Neural cell (in vitro differentiated cells): ENCODE measurements around the gene POLR1A. TPM values are rescaled to one million over a fixed set of nuclear protein-coding genes. Genes with fewer than 3 reads are reported as not detected.

Experiments used
- H2AFZ ChIP-seq: fragments of 200-600, 300-800 bp; sonication (generic), shearing (Covaris generic); 2 replicates; pipeline ENCODE4 v1.6.0; 2014; ENCODE audit warnings: low read depth, mild to moderate bottlenecking, antibody characterized with exemption, low read length, moderate library complexity
- H3F3A ChIP-seq: fragments of 200-600 bp; shearing (Covaris generic); 2 replicates; pipeline ENCODE4 v1.6.1; 2016; ENCODE audit warnings: mild to moderate bottlenecking, moderate library complexity, mixed read lengths, antibody characterized with exemption, low read length; ENCODE audit not compliant: insufficient read depth, poor library complexity, severe bottlenecking
- H3K27ac ChIP-seq: fragments of 200-600, 300-800 bp; sonication (generic), shearing (Covaris generic); 2 replicates; pipeline ENCODE4 v1.5.1; 2014; ENCODE audit warnings: mild to moderate bottlenecking, low read length, moderate library complexity
- H3K27me3 ChIP-seq: fragments of 300-800, 200-600 bp; sonication (generic), shearing (Covaris generic); 2 replicates; pipeline ENCODE4 v1.6.0; 2014; ENCODE audit warnings: mild to moderate bottlenecking, low read depth, low read length, moderate library complexity; ENCODE audit not compliant: insufficient read depth
- H3K36me3 ChIP-seq: fragments of 300-800, 200-600 bp; sonication (generic), shearing (Covaris generic); 2 replicates; pipeline ENCODE4 v1.5.1; 2014; ENCODE audit warnings: mild to moderate bottlenecking, antibody characterized with exemption, low read length, moderate library complexity; ENCODE audit not compliant: insufficient read depth
- H3K4me2 ChIP-seq: fragments of 300-800, 200-600 bp; sonication (generic), shearing (Covaris generic); 2 replicates; pipeline ENCODE4 v1.6.0; 2014; ENCODE audit warnings: mild to moderate bottlenecking, low read length
- H3K4me3 ChIP-seq: fragments of 300-800, 200-600 bp; sonication (generic), shearing (Covaris generic); 2 replicates; pipeline ENCODE4 v1.5.1; 2014; ENCODE audit warnings: mild to moderate bottlenecking, low read length, moderate library complexity
- H3K79me2 ChIP-seq: fragments of 200-600 bp; shearing (Covaris generic); replicated peaks from 2 replicates; pipeline ENCODE4 v1.6.0; 2014; ENCODE audit warnings: mild to moderate bottlenecking, low read length, moderate library complexity; ENCODE audit not compliant: insufficient read depth
- H3K9ac ChIP-seq: fragments of 300-800, 200-600 bp; sonication (generic), shearing (Covaris generic); 2 replicates; pipeline ENCODE4 v1.6.1; 2016; ENCODE audit warnings: mild to moderate bottlenecking, low read length, mixed read lengths
- H3K9me2 ChIP-seq: fragments of 200-600 bp; shearing (Covaris generic); 2 replicates; pipeline ENCODE4 v1.6.1; 2016; ENCODE audit warnings: mild to moderate bottlenecking, low read length, mixed read lengths; ENCODE audit not compliant: insufficient read depth
- H3K9me3 ChIP-seq: fragments of 200-600, 300-800 bp; sonication (generic), shearing (Covaris generic); 2 replicates; pipeline ENCODE4 v1.6.1; 2016; ENCODE audit warnings: mild to moderate bottlenecking, mixed run types, low read length, moderate library complexity, mixed read lengths
- H4K20me1 ChIP-seq: fragments of 200-600 bp; shearing (Covaris generic); 2 replicates; pipeline ENCODE4 v1.6.1; 2016; ENCODE audit warnings: mild to moderate bottlenecking, mixed run types; ENCODE audit not compliant: insufficient read depth
- CTCF ChIP-seq: fragments of 450-650 bp; IDR thresholded peaks from 2 replicates; pipeline ENCODE4 v1.5.1; 2014; ENCODE audit warnings: antibody characterized with exemption, mild to moderate bottlenecking, moderate library complexity; ENCODE audit not compliant: poor library complexity, severe bottlenecking
- EP300 ChIP-seq: fragments of 450-650 bp; conservative IDR thresholded peaks from 2 replicates; pipeline ENCODE4 v1.6.1; 2014; ENCODE audit warnings: antibody characterized with exemption, mild to moderate bottlenecking, moderate library complexity; ENCODE audit not compliant: poor library complexity, severe bottlenecking
- EZH2 ChIP-seq: fragments of 200-600, 300-800 bp; shearing (Covaris generic), sonication (generic); IDR thresholded peaks from 2 replicates; pipeline ENCODE4 v1.6.1; 2014; ENCODE audit warnings: antibody characterized with exemption, low read length, borderline replicate concordance, mild to moderate bottlenecking; ENCODE audit not compliant: insufficient read depth, poor library complexity, severe bottlenecking
- MXI1 ChIP-seq: fragments of 450-650 bp; conservative IDR thresholded peaks from 2 replicates; pipeline ENCODE4 v1.6.1; 2014; ENCODE audit warnings: antibody characterized with exemption, mild to moderate bottlenecking; ENCODE audit not compliant: poor library complexity, severe bottlenecking
- POLR2AphosphoS5 ChIP-seq: IDR thresholded peaks from 2 replicates; pipeline ENCODE4 v1.6.1; 2012
- RAD21 ChIP-seq: fragments of 450-650 bp; conservative IDR thresholded peaks from 2 replicates; pipeline ENCODE4 v1.6.1; 2014; ENCODE audit warnings: antibody characterized with exemption, mild to moderate bottlenecking, moderate library complexity
- REST ChIP-seq: IDR thresholded peaks from 2 replicates; pipeline ENCODE4 v1.6.1; 2012; ENCODE audit warnings: borderline replicate concordance
- SMC3 ChIP-seq: fragments of 450-650 bp; conservative IDR thresholded peaks from 2 replicates; pipeline ENCODE4 v1.6.1; 2014; ENCODE audit warnings: antibody characterized with exemption, mild to moderate bottlenecking, moderate library complexity; ENCODE audit not compliant: poor library complexity
- TAF1 ChIP-seq: IDR thresholded peaks from 2 replicates; pipeline ENCODE4 v1.6.1; 2012; ENCODE audit warnings: low read depth
- polyA plus RNA-seq: library from polyadenylated mRNA; depleted of rRNA; stranded (reverse); fragments of >200 nt; gene quantifications from 2 replicates; pipeline ENCODE4 v1.2.3, GENCODE V29; 2014

POLR1A gene
- polyA plus RNA-seq, 1 donor from 2014 or later: 5.4 TPM

GRCh38 chr2:85978883-85979780, 126.6 kb downstream of the POLR1A start:
- Histone ChIP-seq H4K20me1 (no peaks in the 10 kb centered on the region), H3K9ac (no peak overlapping the region), H3K4me3 (no peak overlapping the region), H3F3A (no peaks in the 10 kb centered on the region), H3K9me3 (no peaks in the 10 kb centered on the region), H3K9me2 (no peaks in the 10 kb centered on the region), H3K27me3 (no peaks in the 10 kb centered on the region), H3K4me2 (no peak overlapping the region), H3K36me3 (no peaks in the 10 kb centered on the region), H3K79me2 (no peaks in the 10 kb centered on the region), H3K27ac (no peak overlapping the region), H2AFZ (no peak overlapping the region)
- TF ChIP-seq POLR2AphosphoS5: no peak
- TF ChIP-seq REST: no peak
- TF ChIP-seq SMC3: no peak
- TF ChIP-seq EZH2: no peak
- no peak for TF ChIP-seq TAF1
- no peak for TF ChIP-seq EP300
- no peak for TF ChIP-seq CTCF
- TF ChIP-seq MXI1: no peak
- no peak for TF ChIP-seq RAD21

- Histone ChIP-seq H3K9ac (no peak overlapping the region), H3K4me3 (no peak overlapping the region), H4K20me1 (no peaks in the 10 kb centered on the region), H3K27ac (no peak overlapping the region), H3F3A (no peaks in the 10 kb centered on the region), H3K36me3 (no peaks in the 10 kb centered on the region), H3K4me2 (no peak overlapping the region), H3K79me2 (no peaks in the 10 kb centered on the region), H3K9me2 (no peaks in the 10 kb centered on the region), H3K27me3 (no peaks in the 10 kb centered on the region), H3K9me3 (no peaks in the 10 kb centered on the region), H2AFZ (no peak overlapping the region)
- TF ChIP-seq POLR2AphosphoS5 (no peak), EP300 (no peak), SMC3 (no peak), EZH2 (no peak), CTCF (no peak), MXI1 (no peak), RAD21 (no peak), REST (no peak), TAF1 (no peak)
Measured at GRCh38 chr2:85976106-85976920, 129.4 kb downstream of the POLR1A start.
